GM19193 (cell line): ENCODE data around the gene ARGLU1.

Experiments used
- POLR2A ChIP-seq: IDR thresholded peaks from 4 replicates; pipeline ENCODE4 v1.6.1; 2011; ENCODE audit not compliant: insufficient read depth, insufficient read length; ENCODE audit errors: extremely low read depth

ARGLU1 gene

GRCh38 chr13:106534639-106535551 lies 33.0 kb downstream of the ARGLU1 start:
- no peak for TF ChIP-seq POLR2A

- TF ChIP-seq POLR2A, result no peak
Observed at GRCh38 chr13:106533943-106534638, 33.8 kb downstream of the ARGLU1 start.

- TF ChIP-seq POLR2A, result no peak
Observed at GRCh38 chr13:106533101-106533942, 34.6 kb downstream of the ARGLU1 start.

- TF ChIP-seq POLR2A, result no peak
Observed at GRCh38 chr13:106532111-106532929, 35.6 kb downstream of the ARGLU1 start.

- TF ChIP-seq POLR2A, result no peak
Observed at GRCh38 chr13:106530980-106531481, 36.9 kb downstream of the ARGLU1 start.

GRCh38 chr13:106530171-106530851 lies 37.6 kb downstream of the ARGLU1 start:
- no peak for TF ChIP-seq POLR2A

- no peak for TF ChIP-seq POLR2A
Observed at GRCh38 chr13:106529415-106530170, 38.3 kb downstream of the ARGLU1 start.

- TF ChIP-seq POLR2A, result no peak
Observed at GRCh38 chr13:106528718-106529414, 39.1 kb downstream of the ARGLU1 start.

- TF ChIP-seq POLR2A, result no peak
Observed at GRCh38 chr13:106527826-106528225, 40.1 kb downstream of the ARGLU1 start.

- TF ChIP-seq POLR2A, result no peak
Observed at GRCh38 chr13:106527445-106527801, 40.5 kb downstream of the ARGLU1 start.

- no peak for TF ChIP-seq POLR2A
Observed at GRCh38 chr13:106526738-106527444, 41.0 kb downstream of the ARGLU1 start.

- no peak for TF ChIP-seq POLR2A
Observed at GRCh38 chr13:106525865-106526264, 42.1 kb downstream of the ARGLU1 start.
